HT-29 (cell line): ENCODE data around the gene HBZ. TPM values are rescaled to one million over a fixed set of nuclear protein-coding genes. Genes with fewer than 3 reads are reported as not detected.

Experiments used
- small RNA-seq: library from RNA; depleted of rRNA; stranded (forward); fragments of <200 nt; gene quantifications from one replicate; pipeline ENCODE3, GENCODE V24; 2014
- total RNA-seq: library from RNA; depleted of rRNA; stranded (reverse); fragments of >200 nt; shearing (Covaris generic); gene quantifications from 2 replicates; pipeline ENCODE4 v1.2.3, GENCODE V29; 2014; rRNA removed

Gene HBZ
- total RNA-seq, 1 experiment from 2014 or later = not detected

Small RNA genes lying within 50 kb of the gene (small RNA-seq; reads per million reads assigned to genes)
- gene RF00019 = not detected

Other genes with a start within 250 kb of the HBZ start
- gene POLR3K, start 99.0 kb upstream of the HBZ start, total RNA-seq = 19.8 and 26.8 TPM in 2 replicates
- 64.8 and 67.5 TPM in 2 replicates for gene SNRNP25, start 98.8 kb upstream of the HBZ start, total RNA-seq
- 265 and 291 TPM in 2 replicates for gene RHBDF1, start 80.0 kb upstream of the HBZ start, total RNA-seq
- gene MPG, start 74.4 kb upstream of the HBZ start, total RNA-seq = 332 and 334 TPM in 2 replicates
- gene NPRL3, start 14.0 kb upstream of the HBZ start, total RNA-seq = 15.3 and 19.4 TPM in 2 replicates
- gene HBM, start 13.3 kb downstream of the HBZ start, total RNA-seq = not detected in 2 replicates
- gene HBA2, start 20.2 kb downstream of the HBZ start, total RNA-seq = not detected in 2 replicates
- gene HBA1, start 24.0 kb downstream of the HBZ start, total RNA-seq = not detected in 2 replicates
- not detected in 2 replicates for gene HBQ1, start 27.8 kb downstream of the HBZ start, total RNA-seq
- gene LUC7L, start 76.8 kb downstream of the HBZ start, total RNA-seq = 46.2 and 48.6 TPM in 2 replicates
- 36.5 and 44.0 TPM in 2 replicates for gene FAM234A, start 82.2 kb downstream of the HBZ start, total RNA-seq
- gene RGS11, start 123.3 kb downstream of the HBZ start, total RNA-seq = 0.41 and 0.55 TPM in 2 replicates
- gene ARHGDIG, start 127.9 kb downstream of the HBZ start, total RNA-seq = 33.1 and 52.0 TPM in 2 replicates
- 3.0 and 6.3 TPM in 2 replicates for gene PDIA2, start 130.5 kb downstream of the HBZ start, total RNA-seq
- gene AXIN1, start 200.1 kb downstream of the HBZ start, total RNA-seq = 77.0 and 88.4 TPM in 2 replicates
- gene MRPL28, start 217.9 kb downstream of the HBZ start, total RNA-seq = 223 and 226 TPM in 2 replicates
- 150 and 161 TPM in 2 replicates for gene PGAP6, start 229.3 kb downstream of the HBZ start, total RNA-seq
- gene NME4, start 244.6 kb downstream of the HBZ start, total RNA-seq = 25.3 and 29.0 TPM in 2 replicates
- gene DECR2, start 249.2 kb downstream of the HBZ start, total RNA-seq = 25.2 and 29.1 TPM in 2 replicates